GM18907 (cell line): ENCODE results near the gene HMGN4.
A peak's percentile ranks its signal among the peaks of the same experiment; 100 is the strongest.
"Not testable (repeated sequence)": the region's sequence is repeated elsewhere in the genome, so short reads cannot be mapped to it uniquely, and the experiment has no call there.

Experiments
- ATAC-seq: cut with Tn5 transposase; IDR thresholded peaks from one replicate; pipeline ENCODE4 v1.9.1; 2021; ENCODE audit warnings: mild to moderate bottlenecking, moderate library complexity; ENCODE audit not compliant: unreplicated experiment

Gene HMGN4

DNA sequence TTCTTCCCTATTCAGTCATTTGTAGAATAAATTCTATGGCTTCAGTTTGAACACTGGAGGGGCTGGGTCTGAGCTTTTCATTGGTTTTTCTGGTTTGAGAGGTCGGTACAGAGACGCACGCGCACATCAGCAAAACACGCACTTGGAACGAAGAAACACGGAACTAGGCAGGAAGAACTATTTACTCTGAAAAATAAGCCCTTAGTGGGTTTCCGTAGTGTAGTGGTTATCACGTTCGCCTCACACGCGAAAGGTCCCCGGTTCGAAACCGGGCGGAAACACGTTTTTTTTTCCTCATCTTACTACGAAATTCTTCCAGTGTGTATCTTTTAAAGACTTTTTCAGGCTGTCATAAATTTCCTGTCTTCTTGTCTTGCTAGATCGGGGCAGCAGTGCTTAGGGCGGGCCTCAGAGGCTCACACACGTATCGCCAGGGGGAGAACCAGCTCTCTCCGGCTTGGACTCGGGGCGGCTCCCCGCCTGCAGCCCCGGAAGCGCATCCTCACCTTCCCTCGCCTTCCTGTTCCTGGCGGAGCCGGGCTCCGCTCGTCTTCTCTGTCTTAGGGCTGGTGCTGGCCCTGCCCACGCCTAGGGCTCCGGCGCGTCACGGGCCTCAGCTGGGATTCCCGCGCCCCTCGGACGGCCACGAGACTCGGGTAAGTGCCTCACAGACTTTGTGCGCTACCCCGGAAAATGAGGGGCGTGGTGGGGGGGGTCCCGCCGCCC lies at the start of gene HMGN4:
Gene HMGN4 (plus strand): TSS at position 521 of the 726 bp plus-strand sequence. CDS start 6,841 bp downstream, outside the sequence.
- ATAC-seq, result peak; percentile 61

DNA sequence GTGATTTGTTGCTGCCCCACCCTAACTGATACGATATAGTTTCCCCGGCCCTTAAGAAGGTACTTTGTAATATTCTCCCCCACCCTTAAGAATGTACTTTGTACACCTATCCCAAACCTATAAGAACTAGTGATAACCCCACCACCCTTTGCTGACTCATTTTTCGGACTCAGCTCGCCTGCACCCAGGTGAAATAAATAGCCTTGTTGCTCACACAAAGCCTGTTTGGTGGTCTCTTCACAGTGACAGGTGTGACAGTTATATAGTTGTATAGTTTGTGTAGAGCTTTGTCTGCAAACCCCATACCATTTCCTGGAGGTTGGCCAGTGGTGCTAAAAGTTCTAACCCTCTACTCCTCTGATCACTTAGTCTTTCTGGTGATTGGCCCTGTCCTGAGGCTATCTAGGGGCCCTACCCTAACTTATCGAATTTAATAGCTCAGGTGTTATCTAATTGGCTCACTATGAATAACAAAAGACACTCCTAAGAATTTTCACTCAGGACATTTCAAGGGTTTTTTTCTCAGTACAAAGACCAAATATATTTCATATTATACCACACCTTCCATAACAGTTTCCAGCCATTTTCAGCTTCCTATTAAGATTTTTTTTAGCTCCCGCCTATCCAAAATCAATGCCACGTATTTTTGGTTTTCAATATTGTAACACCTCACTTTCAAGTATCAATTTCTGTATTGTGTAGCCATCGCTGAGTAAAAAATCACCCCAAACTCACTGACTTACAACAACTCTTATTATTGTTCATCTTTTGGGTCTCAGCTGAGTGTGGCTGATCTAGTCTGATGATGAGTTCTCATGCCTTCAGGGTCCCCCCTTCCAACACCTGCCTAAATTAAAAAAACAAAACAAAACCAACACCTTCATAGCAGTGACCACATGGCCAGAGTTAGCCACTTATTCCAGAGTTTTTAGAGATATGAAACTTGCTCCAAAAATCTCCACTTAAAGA lies 47.9 kb upstream of the HMGN4 start:
- no peak for ATAC-seq

DNA sequence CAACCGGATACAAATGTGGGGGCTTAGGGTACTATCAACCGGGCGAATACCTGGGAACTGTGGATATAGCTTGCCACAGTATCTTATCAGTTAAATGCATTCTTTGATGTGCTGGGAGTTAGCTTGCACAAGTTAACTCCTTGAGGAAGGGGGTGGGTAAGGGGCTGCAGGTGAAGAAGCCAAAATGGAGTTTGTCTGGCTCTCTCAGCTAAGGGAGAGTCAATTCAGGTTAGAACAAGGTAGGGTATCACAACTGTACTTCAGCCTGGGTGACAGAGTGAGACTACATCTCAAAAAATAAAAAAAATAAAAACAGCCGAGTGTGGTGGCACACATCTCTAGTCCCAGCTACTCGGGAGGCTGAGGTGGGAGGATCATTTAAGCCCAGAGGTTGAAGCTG lies 46.6 kb upstream of the HMGN4 start:
- ATAC-seq, result no peak

DNA sequence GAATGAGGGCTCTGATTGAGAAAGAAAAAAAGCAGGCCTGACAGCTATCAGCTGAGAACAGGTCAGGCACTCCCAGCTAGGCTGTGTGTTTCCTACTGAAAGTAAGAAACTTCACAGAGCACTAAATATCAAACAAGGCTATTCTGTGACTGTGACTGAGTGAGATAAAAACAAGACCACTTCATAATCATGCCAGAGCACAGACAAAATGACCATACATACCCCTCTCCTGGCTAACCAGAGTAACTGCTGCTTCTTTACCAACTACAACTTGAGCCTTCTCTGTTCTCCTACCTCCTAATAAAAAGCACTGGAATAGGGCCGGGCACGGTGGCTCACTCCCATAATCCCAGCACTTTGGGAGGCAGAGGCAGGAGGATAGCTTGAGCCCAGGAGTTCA lies 44.9 kb upstream of the HMGN4 start:
- no peak for ATAC-seq

DNA sequence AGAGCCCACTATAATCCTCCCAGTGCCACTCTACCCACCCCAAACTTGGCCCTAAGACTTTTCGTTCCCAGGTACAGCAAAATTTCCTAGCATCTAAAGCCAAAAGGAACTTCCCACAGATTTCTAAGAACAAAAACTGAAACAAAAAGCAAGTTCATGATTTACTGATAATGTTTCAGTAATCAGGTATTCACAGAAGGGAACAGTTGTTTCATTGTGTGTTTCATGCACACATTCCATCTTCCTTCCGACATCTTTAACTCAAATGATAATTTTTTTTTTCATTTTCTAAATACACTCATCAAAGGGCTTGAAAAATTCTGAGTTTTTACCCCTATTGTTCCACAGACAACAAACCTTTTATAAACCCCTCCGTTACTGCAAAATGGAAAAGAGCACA lies 44.0 kb upstream of the HMGN4 start:
- ATAC-seq, result no peak

DNA sequence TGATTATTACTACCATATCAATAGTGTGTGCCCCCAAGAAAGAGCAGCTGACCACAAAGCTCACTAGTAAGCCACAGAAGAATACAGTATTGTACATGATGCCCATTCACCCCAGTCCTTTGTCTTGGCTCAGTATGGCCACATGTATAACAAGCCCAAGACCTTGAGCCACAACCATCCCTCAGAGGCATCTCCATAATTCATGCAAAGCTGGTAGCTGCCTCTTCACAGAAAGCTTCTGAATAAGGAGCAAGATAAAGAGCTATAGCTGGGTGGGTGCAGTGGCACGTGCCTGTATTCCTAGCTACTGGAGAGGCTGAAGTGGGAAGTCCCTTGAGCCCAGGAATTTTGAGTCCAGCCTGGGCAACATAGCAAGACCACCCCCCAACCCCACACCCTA lies 42.9 kb upstream of the HMGN4 start:
- no peak for ATAC-seq

DNA sequence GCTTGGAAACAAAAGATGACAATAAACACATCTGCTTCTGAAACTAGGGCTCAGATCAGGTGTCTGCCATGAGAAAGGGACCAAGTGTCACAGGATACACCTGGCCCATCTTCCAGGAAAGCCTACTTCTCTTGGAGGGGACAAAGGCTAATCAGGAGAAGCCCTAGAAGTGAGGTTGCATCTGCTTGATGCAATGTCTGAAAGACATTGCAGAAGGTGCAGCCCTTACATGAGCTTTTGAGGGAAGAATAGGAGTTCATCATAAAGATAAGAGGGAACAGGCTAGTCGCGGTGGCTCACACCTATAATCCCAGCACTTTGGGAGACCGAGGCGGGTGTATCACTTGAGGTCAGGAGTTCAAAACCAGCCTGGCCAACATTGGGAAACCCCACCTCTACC lies 40.6 kb upstream of the HMGN4 start:
- ATAC-seq, result no peak

DNA sequence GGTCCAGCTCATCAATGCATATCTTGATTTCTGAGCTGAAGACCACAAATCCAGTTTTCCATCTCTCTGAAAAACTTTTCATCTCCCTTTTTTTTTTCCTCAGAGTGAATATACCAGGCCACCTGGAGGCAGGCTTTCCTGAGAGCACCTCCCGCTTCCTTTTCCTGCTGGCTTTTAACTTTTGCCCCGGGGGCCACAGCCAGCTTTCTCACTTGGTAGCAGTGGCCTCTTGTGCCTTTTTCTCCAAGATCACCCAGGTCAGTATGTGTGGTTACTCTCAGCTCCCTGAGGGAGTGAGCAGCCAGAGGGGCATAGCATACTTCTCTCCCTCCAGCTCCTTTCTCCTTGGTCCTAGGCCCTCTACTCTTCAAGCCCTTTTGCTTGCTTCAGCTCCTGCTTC lies 38.1 kb upstream of the HMGN4 start, which contains the start of gene BTN1A1:
Gene BTN1A1 (plus strand): TSS at position 202 of the 400 bp plus-strand sequence. CDS start 984 bp downstream, outside the sequence.
- ATAC-seq, result no peak

DNA sequence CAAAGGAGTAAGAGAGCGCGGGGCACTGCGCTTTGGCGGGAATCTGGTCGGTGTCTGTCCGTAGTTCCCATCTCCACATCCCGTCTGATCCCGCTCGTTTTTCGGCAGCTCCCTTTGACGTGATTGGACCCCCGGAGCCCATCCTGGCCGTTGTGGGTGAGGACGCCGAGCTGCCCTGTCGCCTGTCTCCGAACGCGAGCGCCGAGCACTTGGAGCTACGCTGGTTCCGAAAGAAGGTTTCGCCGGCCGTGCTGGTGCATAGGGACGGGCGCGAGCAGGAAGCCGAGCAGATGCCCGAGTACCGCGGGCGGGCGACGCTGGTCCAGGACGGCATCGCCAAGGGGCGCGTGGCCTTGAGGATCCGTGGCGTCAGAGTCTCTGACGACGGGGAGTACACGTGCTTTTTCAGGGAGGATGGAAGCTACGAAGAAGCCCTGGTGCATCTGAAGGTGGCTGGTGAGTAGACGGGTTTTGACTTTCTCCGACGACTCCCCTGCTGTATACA lies 36.6 kb upstream of the HMGN4 start:
- no peak for ATAC-seq

DNA sequence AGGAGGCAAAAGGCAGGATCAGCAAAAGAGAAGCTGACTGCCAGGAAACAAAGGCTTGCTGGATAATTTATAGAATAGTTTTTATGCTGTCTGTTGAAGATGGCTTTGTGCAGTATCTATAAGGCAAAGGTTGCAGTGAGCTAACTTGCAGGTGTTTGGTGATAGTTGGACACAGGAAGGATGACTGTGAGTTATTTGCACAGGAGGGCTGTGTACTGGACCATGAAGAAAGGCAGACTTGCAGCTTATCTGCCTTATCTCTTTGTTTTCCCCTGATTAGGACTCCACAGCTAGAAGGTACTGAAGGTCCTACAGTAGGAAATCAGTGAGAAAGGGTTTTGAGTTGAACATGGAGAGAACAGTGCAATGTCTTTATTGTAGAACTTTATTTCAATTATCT lies 36.0 kb upstream of the HMGN4 start:
- ATAC-seq, result peak; percentile 48

DNA sequence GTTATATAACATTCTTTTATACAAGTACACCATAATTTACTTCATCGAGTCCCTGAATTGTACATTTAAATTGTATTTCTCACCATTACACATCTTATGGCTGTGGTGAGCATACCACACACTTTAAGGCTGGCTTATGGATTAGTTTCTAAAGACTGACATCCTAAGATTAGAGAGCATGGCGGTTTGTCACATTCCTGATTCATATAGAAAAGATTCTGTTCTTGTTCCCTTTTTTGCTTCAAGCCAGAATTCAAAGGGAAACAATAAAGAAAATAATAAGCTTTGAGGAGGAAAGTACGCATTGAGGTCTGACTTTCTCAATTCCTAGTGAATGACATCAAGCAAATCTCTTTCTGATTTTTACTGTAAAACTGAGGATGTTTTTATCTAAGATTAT lies 35.5 kb upstream of the HMGN4 start:
- no peak for ATAC-seq

DNA sequence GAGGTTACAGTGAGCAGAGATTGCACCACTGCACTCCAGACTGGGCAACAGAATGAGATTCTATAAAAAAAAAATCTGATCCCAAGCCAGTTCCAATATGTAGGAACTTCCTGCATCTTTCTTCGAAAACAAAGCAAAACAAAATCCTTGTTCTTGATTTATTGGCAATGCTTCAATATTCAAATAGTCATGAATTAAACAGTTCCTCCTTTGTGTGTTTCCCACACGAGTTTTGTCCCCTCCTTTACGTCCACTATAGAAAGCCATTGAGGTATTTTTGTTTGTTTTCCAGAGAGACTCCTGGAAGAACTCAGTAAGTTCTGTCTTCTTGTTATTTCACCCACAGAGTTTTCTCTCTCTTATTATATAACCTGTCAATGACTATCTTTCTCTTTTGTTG lies 30.5 kb upstream of the HMGN4 start:
- no peak for ATAC-seq

DNA sequence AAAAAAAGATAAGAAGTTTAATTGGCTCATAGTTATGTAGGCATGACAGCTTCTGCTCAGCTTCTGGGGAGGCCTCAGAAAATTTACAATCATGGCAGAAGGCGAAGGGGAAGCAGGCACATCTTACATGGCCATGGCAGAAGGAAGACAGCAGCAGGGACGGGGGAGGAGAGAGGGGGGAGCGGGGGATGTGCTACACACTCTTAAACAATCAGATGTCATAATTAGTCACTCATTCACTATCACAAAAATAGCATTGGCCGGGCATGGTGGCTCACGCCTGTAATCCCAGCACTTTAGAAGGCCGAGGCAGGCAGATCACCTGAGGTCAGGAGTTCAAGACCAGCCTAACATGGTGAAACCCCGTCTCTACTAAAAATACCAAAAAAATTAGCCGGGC lies 27.1 kb upstream of the HMGN4 start:
- ATAC-seq, result not testable (repeated sequence)

DNA sequence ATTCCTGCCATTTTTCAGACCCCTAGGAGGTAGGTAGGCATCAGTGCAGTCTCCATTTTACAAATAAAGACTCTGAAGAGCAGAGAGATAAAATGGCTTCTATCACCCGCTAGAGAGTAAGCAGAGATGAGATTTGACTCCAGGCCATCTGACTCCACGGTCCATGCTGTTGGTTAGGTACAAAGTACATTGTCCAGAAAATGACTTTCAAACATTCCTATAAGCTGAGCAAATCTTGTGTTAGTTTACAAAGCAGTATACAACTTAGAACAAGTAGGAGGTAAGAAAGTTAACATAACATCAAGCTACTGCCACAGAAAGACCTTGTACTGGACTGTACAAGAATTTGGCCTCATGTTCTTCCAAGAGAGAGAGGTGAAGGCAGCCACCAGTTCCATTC lies 23.2 kb upstream of the HMGN4 start:
- no peak for ATAC-seq

DNA sequence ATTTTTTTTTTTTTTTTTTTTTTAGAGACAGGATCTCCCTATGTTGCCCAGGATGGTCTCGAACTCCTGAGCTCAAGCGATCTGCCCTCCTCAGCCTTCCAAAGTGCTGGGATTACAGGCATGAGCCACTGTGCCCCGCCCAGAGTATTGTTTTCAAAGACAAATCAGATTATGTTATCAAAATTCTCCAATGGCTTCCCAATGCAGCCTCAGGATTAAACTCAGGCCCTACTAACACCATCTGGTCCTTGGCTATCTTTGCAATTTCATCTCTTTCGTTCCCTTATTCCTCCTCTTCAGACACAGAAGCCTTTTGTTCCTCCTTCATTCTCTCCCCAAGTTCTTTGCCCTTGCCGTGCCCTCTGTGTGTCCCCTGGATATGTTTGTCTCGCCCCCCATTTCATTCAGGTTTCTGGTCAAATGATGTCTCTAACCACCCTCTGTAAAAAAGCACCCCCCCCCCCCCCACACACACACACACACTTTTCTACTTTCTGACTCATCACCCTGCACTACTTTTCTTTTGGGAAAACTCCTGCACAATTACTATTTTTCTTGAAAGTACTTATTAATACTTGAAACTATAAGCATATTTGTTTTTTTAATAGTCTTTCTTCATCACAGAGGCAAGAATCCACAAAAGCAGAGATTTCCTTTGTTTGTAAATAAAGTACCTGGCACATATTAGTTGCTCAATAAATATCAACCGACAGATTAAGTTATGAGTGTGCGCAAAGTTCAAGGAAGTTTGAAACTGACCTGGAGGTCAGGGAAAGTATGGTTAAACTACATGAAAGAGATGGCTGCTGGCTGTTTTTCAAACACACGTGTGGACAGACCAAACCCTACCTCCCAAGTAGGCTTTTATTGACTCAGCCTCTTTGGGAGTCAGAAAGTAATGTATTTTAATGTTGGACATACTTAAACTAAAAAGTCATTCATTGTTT lies 21.4 kb upstream of the HMGN4 start:
- no peak for ATAC-seq

DNA sequence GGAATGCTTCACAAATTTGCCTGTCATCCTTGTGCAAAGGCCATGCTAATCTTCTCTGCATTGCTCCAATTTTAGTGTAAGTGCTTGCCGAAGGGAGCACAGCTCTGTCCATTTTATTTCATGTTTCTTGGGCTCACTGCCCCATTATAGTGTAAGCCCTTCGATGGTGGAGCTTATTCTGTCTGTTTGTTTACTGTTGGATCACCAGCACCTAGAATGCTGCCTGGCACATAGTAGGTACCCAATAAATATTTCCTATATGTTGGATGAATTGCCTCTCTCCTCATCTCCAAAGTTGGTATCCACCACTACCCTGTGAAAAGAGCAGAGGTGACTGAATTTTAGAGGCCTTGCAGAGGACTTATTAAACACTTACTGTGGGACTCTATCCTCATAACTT lies 18.8 kb upstream of the HMGN4 start:
- ATAC-seq, result no peak

DNA sequence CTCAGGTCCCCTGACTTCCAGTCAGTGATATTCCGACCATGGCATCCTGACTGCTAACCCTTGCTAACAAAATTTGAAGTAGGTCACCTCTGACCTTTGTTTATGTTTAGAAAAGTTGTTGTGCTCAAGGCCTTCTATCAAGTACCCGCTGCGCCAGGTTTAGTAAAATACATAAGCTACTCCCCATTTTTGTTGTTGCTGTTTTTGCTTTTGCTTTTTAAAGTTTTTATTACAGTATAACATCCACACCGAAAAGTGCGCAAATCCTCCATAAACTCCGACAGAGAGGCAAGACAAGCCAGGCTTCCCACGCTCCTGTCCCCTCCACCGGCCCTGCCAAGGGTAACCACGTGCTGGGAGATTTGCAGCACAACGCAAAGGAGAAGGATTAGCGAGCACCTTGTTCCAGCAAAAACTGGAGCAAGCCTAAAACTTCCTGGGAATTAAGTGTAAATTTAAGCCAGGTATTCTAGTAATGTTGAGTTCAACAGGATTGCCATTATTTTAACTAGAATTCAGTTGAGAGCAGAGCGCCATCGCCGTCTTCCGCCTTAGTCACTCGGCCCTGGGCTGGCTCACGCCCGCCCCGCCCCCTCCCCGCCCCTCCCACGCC lies 17.8 kb upstream of the HMGN4 start:
- ATAC-seq, result peak; percentile 39

DNA sequence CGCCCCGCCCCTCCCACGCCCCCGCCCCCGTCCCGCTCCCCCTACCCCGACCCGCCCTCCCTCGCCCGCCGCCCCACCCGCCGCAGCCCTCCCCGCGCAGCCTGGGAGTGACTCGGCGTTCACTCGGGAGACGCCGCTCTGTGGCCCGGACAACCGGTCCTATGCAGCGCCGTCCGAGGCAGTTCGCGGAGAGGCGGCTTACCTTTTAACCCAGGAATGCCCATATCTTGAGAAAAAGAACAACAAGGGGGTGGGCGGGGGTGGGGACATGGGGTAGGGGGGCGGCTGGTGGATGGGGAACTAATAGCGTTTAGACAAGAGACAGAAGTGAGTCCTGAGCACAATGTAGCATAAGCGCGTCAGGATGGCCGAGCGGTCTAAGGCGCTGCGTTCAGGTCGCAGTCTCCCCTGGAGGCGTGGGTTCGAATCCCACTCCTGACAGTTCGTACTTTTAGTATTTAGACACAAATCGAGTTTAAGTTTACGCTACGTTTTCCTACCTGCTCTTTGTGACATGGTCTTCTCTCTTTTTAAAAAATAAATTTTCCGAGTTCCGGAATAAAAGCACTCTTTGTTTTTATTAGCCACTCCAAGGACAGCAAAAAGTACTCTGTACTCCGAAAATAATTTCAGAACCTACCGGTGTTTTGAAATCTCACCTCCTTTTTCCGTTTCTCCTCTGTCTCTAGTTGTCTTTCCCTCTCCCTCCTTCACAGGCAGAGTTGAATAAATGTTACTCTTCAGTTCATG lies 17.1 kb upstream of the HMGN4 start:
- ATAC-seq, result peak; percentile 66

DNA sequence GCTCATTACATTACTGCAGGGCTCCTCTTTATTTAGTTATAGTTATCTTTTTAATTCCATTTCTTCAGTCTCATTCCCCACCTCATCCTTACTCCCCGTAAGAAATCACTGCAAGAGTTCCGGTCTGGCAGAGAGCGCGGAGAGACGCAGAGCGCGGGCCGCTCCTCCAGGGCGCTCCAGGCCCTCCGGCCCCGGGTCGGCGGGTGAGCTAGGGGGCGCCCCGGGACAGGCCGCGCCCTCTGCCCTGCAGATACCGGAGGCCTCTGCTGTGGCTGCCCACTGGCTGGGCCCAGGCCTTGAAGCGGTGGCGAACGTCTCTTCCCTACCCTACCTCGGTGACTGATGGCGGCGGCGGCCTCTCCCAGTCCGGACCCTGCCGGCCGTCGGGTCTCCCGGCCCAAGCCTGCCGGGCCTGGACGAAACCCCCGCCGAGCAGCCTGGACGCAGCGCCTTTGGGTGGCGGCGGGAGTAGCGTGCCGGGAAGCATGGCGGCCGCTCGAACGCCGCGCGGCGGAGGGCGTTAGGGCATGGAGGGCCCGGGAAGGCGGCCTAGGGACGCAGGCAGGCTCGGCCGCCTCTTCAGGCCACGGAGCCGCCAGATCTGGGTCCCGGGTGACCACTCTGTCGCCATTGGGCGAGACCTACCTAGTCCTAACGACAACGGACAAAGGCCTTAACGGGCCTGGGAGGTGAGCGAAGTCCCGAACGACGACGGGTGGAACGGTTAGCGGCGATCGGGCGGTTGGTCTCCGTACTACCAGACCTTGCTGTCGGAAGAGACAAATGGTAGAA lies 16.4 kb upstream of the HMGN4 start:
- peak; percentile 82 for ATAC-seq
